Fibroblast of lung (primary cell): ENCODE measurements around the gene ICA1L.

Source experiments
- EZH2 ChIP-seq: IDR thresholded peaks from 2 replicates; pipeline ENCODE4 v1.5.1; 2012; ENCODE audit warnings: low read length, control low read depth, mild to moderate bottlenecking; ENCODE audit errors: missing control alignments
- TF ChIP-seq, protein P1 (sequence below), 2 donors: IDR thresholded peaks in 1 of 2; conservative IDR thresholded peaks in 1 of 2; 1 replicate in 1 of 2; 2 replicates in 1 of 2; pipeline ENCODE4 v1.5.1; 2011 to 2012; ENCODE audit warnings: low read length in 2 of 2, control low read depth in 1 of 2, inconsistent platforms in 1 of 2, low read depth in 1 of 2, mild to moderate bottlenecking in 1 of 2

DNA sequence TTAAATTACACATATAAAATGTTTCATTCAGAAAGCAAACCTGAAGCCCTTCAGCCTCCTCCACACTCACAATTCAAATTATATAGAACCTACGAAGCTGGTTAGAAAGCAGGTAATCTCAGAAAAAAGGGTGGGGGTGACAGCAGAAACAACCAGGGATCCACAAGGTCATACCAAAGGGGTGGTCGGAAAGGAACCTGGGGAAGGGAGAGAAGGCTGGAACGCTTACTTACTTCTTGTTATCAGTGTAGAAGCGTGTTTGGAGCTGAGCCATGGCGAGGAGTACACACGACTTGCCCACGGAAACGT, 39.6 kb upstream of the ICA1L start:
- no peak for TF ChIP-seq EZH2
- TF ChIP-seq, protein P1, sequence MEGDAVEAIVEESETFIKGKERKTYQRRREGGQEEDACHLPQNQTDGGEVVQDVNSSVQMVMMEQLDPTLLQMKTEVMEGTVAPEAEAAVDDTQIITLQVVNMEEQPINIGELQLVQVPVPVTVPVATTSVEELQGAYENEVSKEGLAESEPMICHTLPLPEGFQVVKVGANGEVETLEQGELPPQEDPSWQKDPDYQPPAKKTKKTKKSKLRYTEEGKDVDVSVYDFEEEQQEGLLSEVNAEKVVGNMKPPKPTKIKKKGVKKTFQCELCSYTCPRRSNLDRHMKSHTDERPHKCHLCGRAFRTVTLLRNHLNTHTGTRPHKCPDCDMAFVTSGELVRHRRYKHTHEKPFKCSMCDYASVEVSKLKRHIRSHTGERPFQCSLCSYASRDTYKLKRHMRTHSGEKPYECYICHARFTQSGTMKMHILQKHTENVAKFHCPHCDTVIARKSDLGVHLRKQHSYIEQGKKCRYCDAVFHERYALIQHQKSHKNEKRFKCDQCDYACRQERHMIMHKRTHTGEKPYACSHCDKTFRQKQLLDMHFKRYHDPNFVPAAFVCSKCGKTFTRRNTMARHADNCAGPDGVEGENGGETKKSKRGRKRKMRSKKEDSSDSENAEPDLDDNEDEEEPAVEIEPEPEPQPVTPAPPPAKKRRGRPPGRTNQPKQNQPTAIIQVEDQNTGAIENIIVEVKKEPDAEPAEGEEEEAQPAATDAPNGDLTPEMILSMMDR (conservative IDR thresholded peaks at IDR 0.05 in 1 of 2, IDR thresholded peaks at IDR 0.05 in 1 of 2; ENCODE audit: low read depth in 1 of 2, low read length in 2 of 2) = no peak
